HL-60/S4 (cell line): ENCODE data around the gene NOB1.
"Not testable (repeated sequence)": the region's sequence is repeated elsewhere in the genome, so short reads cannot be mapped to it uniquely, and the experiment has no call there.

Experiments used
- in situ Hi-C: fragments of 300-500 bp; cut with MboI; formaldehyde crosslinking; loops from 2 replicates; pipeline ENCODE4 v1.14.3; 2022; ENCODE audit warnings: low sequenced_read_pairs

Gene NOB1

DNA sequence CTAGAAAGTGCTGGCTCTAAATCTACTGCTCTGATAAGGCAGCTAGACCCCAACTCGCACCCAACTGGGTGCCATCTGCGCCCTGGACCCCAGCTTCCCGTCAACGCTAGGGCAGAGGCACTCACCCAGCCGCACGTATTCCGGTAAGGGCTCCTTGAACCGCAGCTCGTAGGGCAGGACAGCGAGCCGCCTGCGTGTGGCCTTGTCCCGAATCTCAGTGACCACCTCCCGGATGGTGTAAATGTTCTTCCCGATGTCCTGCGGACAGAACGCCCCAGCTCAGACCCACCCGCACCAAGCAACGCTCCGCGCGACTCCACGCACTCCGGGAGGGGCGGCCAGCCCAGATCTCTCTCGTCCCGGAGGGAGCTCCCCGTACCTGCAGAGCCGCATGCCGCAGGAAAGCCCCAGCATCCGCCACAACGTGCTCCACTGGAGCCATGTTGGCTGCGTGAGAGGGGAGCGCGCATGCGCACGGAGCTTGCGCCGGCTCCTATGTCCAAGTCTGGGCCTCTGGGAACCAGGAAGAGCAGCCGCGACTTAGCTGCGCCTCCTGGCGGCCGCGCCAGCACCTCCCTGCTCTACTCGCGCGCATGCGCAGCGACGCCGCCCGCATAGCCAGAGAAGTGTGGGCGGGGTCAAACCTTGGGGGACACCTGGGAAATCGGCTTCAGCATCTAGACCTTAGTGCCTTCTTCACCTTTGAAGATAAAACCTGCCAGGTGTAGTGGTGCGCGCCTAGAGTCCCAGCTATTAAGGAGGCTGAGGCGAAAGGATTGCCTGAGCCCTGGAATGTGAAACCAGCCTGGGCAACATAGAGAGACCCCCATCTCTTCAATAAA, at the start of gene NOB1:
Gene NOB1, minus strand, starts transcription at position 458 of the 842 bp plus-strand sequence. Its CDS starts 16 bp downstream, at position 442.
- in situ Hi-C loops: loop anchor here (5.0 to 10.0 kb wide), 2 partner anchors 42 to 360 kb away; no protein-coding TSS in a partner anchor

DNA sequence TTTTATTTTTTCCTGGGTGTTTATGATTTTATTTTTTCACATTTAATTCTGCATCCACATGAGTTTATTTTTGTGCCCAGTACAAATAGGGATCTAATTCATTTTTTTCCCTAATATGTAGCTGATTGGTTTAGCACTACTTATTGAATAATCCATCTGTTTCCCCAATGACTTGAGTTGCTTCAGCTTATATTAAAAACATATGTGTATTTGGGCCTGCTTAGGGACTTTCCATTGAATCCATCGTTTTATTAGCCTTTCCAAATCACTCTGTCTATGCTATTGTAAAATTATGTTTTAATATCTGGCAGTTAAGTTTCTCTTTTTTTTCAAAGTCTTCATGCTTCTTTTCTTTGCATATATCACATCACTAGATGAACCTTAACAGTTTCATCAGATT, 49.6 kb upstream of the NOB1 start:
- in situ Hi-C loops: no loop called here

DNA sequence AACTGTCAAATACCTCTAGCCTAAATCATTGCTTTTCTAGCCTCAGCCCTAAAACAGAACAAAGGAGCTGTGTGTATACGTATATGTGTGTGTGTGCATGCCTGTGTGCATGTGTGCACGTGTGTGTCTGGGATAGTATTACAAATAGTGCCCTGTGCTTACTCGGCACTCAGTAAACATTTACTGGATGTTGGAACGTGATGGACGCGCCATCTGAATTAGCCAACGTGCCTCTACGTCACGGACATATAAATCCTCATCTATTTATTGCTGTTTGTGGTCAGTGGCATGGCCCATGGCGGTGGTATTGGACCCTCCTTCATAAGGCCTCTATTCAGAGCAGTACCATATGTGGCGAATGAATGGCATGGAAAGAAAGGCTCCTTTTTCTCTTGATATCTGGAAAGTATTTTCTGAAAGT, 44.9 kb upstream of the NOB1 start:
- in situ Hi-C loops: no loop called here

DNA sequence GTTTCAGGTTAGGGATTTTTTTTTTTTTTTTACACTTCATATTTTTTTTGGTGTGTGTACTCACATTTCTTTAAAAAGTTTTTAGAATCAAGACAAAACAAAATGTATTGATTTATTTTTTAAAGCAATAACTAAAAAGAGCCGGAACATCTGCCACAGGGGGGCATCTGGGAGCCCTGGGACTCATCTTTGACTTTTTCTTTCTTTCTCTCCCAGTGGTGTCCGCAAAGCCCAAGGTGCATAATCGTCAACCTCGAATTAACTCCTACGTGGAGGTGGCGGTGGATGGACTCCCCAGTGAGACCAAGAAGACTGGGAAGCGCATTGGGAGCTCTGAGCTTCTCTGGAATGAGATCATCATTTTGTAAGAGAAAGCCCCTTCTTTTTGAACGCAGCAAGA, 43.7 kb upstream of the NOB1 start:
- in situ Hi-C loops: no loop called here

DNA sequence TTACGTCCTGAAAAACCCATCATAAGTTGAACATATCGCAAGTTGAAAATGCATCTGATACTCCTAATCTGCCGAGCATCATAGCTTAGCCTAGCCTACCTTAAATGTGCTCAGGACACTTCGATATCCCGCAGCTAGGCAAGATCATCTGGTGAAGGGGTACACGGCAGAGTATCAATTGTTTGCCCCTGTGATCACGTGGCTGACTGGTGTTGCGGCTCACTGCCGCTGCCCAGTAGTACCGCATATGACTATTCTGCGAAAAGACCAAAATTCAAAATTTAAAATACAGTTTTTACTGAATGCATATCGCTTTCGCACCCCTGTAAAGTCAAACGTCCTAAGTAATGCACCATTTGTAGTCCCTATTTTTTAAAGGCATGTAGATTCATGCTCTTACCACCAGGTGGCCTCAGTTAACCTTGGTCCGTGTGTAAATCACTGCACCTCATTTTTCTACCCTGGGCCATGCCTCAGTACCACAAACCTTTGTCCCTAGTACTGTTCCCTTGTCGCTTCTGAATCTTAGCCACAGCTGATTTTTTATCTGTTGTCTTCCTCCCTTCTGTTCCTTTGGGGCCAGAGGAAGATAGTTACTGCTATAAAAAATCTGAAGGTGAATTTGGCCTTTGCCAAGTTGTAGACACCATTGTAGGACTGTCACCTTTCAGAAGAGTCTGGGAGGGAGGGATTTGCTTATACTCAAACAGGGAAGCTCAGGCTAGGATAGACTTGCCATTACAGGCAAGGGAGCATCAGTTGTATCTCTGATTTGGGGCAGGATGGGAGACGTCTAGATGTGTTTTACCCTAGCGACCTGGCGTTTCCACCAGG, 41.8 kb upstream of the NOB1 start:
- in situ Hi-C loops: no loop called here

DNA sequence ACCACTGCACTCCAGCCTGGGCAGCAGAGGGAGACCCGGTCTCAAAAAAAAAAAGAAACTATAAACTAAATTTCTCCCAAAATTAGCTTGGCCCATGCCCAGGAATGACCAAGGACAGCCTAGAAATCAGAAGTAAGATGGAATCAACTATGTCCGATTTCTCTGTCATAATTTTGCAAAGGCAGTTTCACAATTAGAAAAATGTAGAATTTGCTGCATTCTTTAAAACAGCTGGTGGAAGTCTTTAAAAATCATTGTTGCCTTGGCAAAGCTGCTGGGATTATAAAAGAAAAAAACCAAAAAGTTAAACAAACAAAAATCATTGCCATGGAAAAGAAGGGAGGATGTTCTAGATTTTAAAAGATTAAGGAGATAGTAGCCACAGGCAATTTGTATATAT, 39.8 kb upstream of the NOB1 start:
- in situ Hi-C loops: no loop called here

DNA sequence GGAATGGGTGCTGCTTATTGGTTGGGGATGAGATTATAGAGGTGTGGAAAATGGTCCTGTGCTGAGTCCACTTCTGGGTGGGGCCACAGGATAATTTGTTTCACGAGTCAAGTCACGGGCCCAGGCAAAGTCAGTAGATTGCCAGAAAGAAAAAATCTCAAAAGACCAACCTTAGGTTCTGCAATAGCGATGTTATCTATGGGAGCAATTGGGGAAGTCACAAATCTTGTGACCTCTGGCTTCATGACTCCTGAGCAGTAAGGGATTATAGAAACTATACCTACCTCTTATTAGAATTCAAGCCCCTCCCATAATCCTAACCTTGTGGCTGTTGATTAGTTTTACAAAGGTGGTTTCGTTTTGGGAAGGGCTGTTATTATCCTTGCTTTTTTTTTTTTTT, 38.8 kb upstream of the NOB1 start:
- in situ Hi-C loops: no loop called here

DNA sequence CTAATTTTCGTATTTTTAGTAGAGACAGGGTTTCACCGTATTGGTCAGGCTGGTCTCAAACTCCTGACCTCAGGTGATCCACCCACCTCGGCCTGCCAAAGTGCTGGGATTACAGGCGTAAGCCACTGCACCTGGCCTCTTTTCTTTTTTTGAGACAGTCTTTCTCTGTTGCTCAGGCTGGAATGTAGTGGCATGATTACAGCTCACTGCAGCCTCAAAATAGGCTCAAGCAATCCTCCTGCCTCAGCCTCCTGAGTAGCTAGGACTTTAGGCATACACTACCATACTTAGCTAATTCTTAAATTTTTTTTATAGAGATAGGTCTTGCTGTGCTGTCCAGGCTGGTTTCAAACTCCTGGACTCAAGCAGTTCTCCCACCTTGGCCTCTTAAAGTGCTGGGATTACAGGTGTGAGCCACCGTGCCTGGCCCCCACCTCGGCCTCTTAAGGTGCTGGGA, 36.7 kb upstream of the NOB1 start:
- in situ Hi-C loops: not testable (repeated sequence)

DNA sequence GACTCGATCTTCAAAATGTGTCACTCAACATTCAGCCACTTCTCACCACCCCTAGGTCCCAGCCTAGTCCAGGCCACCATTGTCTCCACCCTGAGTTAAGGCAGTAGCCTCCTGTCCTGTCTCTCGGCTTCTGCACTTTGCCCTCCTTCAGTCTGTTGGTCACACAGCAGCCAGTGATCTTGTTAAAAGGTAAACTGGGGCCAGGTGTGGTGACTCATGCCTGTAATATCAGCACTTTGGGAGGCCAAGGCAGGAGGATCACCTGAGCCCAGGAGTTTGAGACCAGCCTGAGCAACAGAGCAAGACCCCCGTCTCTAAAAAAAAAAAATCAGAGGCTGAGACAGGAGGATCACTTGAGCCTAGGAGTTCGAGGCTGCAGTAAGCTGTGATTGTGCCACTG, 33.2 kb upstream of the NOB1 start:
- in situ Hi-C loops: no loop called here

DNA sequence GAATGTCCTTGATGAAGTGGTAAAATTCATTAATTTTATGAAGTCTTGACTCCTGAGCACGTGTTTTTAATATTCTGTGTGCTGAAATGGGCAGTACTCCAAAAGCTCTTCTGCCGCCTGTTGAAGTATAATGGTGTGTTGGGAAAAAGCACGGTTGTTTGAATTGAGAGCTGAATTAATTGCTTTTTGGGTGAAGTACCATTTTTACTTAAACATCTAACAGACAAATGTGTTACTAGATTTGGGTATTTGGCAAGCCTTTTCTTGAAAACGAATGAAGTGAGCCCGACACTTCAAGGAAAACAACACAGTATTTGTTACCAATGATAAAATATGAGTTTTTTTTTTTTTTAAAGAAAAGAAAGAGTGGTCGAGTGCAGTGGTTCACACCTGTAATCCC, 29.9 kb upstream of the NOB1 start:
- in situ Hi-C loops: no loop called here

DNA sequence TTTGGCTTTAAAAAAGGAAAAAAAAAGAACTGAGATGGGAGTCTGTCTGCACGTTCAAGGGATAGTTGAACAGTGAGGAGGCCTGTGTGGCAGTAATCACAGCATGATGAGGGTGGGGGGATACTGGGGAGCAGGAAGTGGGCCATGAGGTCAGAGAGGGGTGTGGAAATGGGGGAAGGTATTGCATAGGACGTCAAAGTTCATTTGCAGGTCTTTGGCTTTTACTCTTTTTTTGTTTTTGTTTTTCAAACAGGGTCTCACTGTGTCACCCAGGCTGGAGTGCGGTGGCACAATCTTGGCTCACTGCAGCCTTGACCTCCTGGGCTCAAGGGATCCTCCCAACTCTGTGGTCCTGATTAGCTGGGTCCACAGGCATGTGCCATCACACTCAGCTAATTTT, 26.4 kb upstream of the NOB1 start:
- in situ Hi-C loops: no loop called here

DNA sequence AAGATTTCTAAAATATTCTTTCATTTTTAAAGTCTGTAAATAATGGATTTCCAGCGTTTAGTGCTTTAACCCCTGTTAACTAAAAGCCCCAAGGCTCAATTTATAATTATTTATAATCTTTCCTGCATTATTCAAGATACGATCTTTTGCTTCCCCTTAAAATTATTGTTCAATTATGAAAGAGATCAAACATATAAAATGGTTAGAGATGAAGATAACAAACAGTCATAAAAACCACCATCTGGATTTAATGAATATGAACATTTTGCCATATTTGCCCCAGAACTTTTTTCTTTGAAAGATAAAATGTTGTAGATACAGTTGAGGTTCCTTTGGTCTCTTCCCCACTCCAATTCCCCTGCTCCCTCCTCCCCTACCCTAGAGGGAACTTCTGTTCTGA, 25.0 kb upstream of the NOB1 start:
- in situ Hi-C loops: no loop called here

DNA sequence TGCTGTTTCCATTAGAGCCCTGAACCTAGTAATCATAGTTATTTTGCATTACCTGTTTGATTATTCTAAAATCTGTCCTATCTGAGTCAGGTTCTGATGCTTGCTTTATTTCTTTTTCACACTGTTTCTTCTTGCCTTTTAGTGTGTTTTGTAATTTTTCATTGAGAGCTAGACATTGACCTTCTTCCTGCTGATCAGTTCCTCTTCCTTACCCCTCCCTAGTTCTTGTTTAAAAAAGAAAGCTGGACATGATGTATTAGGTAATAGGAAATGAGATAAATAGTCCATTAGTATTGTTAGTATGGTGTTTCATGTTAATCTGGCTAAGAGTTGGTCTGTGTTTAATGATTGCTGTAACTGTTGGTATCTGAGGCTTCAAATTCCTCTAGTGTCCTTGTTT, 20.8 kb upstream of the NOB1 start:
- in situ Hi-C loops: no loop called here

DNA sequence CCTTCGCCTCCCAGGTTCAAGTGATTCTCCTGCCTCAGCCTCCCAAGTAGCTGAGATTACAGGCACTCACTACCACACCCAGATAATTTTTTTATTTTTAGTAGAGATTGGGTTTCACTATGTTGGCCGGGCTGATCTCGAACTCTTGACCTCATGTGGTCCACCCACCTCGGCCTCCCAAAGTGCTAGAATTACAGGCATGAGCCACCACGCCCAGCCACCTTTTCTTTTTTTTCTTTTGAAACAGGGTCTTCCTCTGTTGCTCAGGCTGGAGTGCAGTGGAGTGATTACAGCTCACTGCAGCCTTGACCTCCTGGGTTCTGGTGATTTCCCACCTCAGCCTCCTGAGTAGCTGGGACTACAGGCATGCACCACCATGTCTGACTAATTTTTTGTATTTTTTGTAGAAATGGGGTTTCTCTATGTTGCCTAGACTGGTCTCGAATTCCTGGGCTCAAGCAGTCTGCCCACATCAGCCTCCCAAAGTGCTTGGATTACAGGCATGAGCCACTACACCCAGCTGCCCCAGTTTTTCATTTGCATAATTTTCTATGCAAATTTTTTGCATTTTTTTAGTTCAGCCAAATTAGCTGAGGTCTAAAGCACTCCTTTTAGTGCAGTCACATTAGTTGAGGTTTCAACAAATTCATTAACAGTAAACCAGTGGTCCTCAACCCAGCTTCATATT, 18.7 kb upstream of the NOB1 start:
- in situ Hi-C loops: no loop called here

DNA sequence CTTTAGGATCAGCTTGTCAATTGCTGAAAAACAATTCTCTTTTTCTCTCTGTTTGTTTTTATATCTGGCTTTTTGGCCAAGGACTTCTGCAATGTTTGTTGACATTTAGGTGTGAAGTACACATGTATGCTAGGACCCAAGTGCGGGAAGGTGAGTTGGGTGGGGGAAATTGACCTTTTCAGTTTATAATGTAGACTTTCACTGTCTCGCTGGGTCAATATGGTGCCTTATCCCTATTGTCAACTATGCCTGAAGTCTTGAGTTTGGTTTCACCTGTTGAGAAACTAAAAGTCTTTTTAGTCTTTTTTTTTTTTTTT, 16.9 kb upstream of the NOB1 start:
- in situ Hi-C loops: no loop called here

DNA sequence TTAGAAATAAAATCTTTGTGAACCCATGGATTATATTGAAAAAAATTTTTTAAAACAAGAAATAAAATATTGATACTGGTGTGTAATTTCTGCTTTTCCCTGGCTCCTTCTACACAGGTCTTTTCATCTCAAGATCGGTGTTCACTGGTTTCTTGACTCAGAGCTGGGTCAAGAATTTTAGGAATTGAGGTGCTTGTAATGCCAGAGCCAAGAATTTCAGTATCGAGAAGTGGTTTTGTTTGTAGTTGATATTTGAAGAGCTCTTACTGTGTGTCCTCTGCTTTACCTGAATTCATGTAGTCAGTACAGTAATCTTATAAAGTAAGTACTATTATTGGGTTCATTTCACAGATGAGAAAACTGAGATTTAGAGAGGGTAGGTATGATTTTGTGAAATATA, 14.7 kb upstream of the NOB1 start:
- in situ Hi-C loops: no loop called here

DNA sequence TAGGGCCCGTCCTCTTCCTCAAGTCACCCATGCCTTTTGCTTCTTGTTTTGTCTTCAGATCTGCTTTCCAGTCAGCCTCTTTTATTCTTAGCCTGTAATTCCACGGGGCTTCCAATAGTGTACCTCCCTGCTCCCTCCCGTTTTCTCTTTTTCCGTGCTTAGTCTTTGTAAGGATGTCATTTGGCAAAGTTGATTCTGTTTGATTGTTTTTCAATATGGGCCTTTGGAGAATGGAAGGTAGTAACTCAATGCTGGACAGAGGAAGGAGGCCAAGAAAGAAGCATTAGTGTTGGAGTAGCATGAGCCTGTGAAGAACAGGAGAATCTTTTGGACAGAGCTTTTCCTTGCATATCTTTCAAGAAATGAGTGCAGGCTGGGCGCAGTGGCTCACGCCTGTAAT, 13.9 kb upstream of the NOB1 start:
- in situ Hi-C loops: no loop called here

DNA sequence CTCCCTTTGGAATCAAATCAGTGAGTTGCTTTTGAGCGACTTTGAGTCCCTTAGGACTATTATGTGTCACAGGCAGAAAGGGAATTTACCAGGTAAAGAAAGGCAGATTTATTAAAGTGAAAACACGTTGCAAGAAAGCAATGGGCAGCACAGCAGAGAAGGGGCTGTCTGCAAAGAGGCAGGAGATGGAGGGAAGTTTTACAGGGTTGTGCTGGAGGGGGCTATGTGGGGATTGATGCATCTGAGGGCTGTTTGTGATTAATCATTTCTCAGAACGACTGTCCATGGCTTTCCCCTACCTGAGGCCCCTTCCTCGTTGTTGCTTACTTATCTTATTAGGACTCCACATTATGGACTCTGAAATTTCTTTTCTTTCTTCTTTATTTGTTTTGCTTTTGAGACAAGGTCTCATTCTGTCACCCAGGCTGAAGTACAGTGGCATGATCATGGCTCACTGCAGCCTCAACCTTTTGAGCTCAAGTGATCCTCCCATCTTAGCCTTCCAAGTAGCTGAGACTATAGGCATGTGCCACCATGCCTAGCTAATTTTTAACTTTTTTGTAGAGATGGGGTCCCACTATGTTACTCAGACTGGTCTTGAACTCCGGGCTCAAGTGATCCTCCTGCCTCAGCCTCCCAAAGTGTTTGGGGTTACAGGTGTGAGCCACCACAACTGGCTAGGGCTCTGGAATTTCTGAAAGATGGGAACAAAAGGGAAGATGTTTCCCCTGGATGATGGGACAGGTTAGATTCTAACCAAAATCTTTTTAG, 12.9 kb upstream of the NOB1 start:
- in situ Hi-C loops: no loop called here

DNA sequence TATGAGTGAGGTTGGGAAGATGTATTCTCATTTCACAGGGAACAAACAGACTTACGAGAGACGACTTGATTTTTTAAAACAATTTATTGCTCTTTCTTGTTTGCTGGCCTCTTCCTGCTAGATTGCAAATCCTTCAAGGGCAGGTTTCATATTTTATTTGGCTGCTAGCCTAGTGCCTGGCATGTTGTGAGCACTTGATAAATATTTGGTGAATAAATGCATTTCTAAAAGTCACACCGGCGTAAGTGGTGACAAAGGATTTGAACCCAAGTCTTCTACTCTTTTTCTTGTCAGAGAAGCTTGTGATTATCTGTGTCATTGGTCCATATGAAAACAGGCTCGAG, 8.8 kb upstream of the NOB1 start:
- in situ Hi-C loops: no loop called here

DNA sequence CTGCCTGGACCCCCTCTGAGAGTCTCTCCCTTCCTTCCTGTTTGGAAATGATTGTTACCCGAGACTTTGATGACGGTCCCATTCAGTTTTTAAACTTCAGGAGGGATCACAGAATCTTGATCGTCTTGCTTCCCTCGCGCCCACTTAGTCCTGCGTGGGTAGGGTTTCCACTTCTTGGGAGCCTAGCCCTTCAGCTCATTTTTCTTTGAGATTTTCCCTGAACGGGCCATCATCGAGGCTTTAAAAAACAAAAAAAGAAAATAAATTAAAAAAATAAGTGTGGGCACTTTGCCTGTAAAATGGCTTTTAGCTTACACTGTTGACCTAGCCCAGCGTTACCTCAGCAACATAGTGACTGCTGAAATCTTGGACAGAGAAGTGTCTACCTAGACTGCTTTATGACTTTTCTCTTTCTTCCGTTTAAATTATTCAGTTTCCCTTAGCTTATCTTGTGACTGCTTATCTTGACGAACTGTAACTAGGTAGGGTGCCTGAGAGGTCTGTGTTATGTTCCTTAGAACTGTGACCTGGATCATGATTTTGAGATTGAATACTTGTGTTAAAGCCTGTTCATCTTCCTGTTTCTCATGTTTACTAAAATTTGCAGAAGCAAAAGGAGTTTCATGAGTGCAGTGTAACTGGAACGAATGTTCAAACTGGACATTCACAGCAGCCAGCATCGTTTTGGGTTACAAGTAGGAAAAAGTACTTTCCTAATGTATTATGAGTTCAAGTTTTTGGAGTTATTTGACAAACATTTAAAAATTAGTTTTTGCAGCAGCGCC, 8.3 kb upstream of the NOB1 start:
- in situ Hi-C loops: no loop called here
